Superior temporal gyrus (tissue), 1 donor: ENCODE data around the gene ENTPD2.
A peak's percentile ranks its signal among the peaks of the same experiment; 100 is the strongest.

Experiments
- DNase-seq: peaks from one replicate; pipeline ENCODE4 v3.0.0-alpha.2; 2016; ENCODE audit errors: extremely low spot score

ENTPD2 gene

DNA sequence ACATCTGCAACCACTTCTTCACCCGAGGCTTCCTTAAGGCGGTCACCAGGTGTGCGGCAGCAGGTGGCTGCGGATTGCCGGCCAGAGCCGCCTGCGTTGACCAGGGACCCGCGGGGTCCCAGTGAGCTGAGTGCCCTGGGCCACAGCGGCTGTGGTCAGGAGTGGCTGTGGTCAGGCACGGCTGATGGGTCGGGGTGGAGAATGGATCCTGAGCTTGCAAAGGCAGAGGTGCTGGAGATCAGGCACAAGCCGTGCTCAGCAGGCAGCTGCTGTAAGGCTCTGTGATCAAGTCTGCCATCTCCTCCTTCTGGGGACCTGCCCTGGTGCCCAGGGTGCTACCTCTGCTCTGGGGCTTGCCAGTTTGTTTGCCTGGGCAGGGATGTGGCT is 25.5 kb upstream of the ENTPD2 start:
- DNase-seq = no peak

DNA sequence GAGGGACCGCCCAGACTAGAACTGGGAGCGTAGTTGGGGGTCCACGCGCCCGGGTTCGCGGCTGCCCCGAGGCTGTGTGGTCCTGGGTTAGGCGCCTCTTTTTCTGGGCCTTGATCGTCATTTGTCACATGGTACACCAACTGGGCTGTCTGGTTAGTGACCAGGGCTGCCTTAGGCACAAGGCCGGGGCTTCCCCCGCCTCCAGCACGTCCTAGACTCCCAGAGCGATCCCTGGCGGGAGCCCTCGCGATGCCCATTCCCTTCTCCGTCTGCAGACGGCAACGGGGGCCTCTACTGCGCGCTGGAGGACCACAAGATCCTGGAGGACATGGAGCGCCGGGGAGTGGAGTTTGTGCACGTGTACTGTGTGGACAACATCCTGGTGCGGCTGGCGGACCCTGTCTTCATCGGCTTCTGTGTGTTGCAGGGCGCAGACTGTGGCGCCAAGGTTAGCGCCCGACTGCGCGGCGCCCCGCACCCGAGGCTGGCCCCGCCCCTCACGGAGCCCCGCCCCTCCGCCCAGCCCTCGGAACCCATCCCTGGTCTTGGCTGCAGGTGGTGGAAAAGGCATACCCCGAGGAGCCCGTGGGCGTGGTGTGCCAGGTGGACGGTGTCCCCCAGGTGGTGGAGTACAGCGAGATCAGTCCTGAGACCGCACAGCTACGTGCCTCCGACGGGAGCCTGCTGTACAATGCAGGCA is 25.0 kb upstream of the ENTPD2 start:
- DNase-seq = no peak

DNA sequence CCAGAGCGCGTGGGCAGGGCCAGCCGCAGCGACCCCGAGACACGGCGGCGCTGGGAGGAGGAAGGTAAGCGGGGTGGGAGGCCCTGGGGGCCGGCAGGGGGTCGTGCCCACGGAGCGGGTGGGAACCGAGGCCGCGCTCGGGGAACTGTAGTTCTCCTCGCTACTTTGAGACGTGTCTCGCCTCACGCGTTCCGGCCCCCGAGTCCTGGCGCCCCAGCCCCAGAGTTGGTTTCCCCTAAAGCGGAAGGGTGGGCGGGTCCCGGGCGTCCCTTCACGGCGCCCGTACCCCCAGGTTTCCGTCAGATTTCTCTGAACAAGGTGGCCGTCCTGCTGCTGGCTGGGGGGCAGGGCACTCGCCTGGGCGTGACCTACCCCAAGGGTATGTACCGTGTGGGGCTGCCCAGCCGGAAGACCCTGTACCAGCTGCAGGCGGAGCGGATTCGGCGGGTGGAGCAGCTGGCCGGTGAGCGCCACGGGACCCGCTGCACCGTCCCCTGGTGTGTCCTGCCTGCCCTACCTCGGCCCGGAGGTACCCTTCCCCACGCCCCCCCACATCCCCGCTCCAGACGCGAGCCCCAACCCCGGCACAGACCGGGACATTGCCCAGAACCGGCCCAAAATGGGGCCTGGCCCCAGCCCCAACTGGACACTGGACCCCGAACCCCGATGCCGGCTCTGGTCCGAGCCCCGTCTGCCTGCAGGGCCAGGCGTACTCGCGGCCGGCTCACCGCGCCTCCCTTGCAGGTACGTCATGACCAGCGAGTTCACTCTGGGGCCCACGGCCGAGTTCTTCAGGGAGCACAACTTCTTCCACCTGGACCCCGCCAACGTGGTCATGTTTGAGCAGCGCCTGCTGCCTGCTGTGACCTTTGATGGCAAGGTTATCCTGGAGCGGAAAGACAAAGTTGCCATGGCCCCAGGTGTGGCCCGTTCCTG is 24.2 kb upstream of the ENTPD2 start:
- no peak for DNase-seq

DNA sequence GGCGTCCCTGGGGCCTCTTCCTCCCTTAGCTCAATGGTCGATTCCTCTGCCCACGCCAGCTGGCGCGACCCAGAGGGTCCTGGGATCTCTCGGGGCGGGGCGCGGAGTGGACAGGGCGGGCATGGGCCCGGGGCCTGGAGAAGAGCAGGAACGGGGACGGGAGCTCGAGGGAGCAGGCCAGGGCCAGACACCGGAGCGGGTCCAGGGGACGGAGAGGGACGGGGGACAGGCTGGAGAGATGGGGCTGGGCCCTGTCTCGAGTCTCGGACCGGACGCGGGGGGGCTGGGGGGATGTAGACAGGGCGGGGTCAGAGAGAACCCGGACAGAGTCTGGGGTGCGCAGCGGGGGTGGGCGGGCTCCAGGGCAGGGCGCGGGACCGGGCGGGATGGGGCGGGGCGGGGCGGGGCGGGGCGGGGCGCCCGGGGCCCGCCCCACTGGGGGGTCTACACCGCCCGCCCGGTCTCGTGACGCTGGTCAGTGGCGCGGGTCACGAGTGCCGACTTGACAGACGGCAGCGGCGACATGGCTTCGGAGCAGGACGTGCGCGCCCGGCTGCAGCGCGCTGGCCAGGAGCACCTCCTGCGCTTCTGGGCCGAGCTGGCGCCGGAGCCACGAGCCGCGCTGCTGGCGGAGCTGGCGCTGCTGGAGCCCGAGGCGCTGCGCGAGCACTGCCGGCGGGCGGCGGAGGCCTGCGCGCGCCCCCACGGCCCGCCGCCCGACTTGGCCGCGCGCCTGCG is 23.3 kb upstream of the ENTPD2 start, which contains the start of gene UAP1L1:
Gene UAP1L1 (plus strand): TSS at position 508 of the 738 bp plus-strand sequence. CDS start 16 bp downstream, at position 524.
- DNase-seq = peak; percentile 74

DNA sequence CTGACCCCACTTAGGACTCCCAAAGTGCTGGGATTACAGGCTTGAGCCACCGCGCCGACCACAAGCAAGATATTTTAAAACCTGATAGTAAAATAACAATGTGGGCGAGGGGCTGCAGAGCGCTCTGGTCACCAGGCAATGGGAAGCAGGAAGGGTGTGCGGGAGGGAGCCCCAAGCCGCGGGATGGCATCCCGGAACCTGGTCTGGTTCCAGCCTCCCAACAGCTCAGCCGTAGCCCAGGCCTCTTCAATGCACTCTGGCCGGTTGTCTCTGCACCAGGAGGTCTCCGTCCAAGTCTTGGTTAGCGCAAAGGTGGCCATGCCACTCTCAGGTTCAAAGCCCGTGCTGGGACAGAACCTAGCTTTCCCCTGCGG is 22.8 kb upstream of the ENTPD2 start:
- DNase-seq = no peak

DNA sequence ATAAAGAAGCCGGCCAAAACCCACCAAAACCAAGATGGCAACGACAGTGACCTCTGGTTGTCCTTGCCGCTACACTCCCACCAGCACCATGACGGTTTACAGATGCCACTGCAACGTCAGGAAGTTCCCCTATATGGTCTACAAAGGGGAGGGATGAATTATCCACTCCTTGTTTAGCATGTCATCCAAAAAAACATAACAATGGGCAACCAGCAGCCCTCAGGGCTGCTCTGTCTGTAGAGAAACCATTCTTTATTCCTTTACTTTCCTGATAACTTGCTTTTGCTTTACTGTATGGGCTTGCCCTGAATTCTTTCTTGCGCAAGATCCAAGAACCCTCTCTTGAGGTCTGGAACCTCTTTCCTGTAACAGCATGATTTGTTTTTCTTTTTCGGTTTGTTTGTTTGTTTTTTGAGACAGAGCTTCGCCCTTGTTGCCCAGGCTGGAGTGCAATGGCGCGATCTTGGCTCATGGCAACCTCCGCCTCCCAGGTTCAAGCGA is 21.5 kb upstream of the ENTPD2 start:
- no peak for DNase-seq

DNA sequence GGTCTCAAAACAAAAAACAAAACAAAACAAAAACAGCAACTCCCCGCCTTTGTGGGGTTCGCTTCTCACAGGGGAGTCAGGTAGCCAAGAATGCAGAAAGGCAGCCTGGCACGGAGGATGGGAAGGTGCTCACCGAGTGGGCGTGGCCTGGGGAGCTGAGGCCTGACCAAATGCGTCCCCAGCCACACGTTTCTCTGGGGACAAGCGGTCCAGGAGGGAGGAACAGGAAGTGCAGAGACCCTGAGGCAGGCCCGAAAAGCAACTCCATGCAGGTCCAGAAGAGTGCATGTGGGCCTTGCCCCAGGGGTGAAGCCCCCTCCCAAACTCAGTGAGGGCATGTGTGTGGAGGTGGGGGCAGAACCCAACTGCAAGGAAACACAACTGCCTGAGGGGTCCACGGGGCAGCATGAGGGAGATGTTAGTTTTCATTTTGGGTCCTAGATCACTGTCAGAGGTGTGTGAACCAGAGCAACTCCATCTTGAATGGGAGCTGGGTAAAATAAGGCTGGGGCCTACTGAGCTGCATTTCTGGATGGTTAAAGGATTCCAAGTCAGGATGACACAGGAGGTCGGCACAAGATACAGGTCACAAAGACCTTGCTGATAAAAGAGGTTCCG is 20.9 kb upstream of the ENTPD2 start:
- no peak for DNase-seq

DNA sequence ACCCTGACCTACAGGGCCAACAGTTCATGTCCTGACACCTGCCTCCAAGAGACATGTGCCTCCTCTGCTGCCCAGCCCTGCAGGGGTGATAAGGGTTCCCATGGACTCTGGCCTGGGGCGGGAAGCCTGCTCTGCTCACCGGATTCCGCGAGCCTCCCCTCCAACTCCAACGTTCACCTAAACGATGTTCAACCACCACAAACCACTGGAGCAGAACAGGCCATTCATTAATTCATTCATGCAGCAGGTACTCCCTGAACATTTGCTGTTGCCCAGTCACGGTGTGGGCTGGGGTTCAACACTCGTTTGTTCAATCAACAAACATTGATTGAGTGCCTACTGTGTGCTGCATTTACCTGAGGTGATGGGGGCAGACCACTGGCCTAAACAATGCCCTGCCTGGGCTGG is 20.1 kb upstream of the ENTPD2 start:
- DNase-seq = no peak

DNA sequence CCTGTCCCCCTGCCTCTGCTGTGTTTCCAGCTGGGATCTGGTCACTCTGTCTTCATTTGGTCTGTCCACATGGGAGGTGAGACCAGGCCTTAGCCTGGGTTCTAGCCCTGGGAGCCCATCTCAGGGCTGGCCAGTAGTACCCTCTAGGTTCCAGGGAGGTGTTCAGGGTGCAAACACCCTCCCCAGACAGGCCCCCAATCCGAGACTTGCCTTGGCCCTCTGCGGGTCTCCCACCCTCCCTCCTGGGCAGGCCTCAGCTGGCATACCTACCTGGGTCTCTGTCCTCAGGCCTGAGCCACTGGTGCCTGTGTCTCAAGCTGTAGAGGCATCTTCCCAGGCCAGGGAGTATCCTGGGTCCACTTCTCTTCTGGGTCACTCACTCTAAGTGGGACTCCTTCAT is 17.4 kb upstream of the ENTPD2 start:
- DNase-seq = no peak

DNA sequence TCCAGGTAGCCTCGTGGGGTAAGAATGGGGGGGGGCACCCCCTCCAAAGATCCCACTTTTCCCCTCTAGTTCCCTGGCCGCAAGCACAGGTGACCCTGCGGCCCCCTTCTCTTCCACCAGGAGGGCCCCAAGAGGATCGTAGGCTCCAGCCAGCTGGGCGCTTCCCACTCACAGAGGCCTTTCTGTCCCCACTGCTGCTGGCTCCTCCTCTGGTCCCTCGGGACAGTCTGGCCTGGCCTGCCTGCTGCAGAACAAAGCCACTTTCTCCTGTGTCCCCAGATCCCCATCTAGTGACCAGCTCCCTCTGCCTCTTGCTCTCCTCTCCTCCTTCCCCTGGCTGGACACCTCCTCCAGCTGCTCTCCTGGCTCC is 17.0 kb upstream of the ENTPD2 start:
- peak; percentile 89 for DNase-seq

DNA sequence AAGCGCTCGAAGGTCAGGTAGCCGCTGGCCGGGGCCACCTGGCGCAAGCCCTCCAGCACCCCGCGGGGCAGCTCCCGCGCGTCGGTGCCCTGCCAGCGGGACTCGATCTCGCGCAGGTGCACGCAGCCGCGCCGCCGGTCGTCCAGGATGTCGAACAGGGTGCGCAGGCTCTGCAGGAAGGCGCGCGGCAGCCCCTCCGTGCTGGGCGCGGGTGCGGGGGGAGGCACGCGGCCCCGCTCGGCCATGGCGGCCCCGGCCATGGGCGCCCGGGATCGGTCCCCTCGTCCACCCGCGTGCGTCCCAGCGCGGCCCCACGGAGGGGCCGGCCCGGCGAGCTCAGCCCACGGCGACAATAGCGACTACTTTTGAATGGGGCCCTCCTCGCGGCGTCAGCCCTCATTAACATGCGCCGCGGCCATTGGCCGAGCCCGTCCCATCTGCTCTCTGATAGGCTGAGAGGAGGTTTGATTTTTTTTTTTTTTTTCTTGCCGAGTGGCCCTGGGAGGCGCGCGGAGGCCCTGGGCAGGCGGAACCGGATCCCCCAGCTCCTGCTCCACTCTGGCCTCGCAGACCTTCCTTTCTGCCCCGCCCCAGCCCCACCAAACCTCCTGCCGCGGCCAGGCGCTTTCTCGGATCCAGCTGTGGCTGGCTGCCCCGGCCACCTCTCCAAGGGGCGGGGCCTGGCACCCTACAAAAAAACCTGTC is 16.5 kb upstream of the ENTPD2 start, which contains the start of gene SAPCD2:
Gene SAPCD2 (minus strand): TSS at position 357 of the 705 bp plus-strand sequence. CDS start 97 bp downstream, at position 260.
- peak; percentile 96 for DNase-seq

DNA sequence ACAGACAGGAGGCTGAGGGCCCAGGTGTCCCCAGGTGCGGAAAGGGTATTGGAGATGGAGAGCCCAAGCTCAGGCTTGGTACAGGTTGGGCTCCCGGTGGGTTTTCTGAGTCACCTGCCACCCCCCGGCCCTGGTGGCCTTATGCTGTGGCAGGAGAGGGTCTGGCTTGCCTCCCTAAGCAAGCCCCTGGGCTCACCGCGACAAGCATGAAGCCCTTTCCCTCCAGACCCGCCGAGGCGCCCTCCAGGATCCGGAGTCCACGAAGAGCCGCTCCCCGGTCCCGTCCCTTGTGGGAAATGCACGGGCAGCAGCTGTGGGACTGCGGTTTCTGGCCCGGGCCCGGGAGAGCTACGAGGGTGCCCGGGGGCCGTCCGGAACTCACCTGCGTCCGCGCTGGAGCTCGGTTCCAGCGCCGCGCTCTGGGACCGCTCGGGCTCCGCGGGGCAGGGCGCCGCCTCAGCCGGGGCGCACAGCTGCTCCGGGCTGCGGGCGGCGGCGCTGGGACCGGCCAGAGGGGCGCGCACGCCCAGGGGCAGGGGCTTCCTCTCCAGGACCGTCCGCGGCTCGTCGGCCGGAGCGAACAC is 15.7 kb upstream of the ENTPD2 start:
- DNase-seq = no peak

DNA sequence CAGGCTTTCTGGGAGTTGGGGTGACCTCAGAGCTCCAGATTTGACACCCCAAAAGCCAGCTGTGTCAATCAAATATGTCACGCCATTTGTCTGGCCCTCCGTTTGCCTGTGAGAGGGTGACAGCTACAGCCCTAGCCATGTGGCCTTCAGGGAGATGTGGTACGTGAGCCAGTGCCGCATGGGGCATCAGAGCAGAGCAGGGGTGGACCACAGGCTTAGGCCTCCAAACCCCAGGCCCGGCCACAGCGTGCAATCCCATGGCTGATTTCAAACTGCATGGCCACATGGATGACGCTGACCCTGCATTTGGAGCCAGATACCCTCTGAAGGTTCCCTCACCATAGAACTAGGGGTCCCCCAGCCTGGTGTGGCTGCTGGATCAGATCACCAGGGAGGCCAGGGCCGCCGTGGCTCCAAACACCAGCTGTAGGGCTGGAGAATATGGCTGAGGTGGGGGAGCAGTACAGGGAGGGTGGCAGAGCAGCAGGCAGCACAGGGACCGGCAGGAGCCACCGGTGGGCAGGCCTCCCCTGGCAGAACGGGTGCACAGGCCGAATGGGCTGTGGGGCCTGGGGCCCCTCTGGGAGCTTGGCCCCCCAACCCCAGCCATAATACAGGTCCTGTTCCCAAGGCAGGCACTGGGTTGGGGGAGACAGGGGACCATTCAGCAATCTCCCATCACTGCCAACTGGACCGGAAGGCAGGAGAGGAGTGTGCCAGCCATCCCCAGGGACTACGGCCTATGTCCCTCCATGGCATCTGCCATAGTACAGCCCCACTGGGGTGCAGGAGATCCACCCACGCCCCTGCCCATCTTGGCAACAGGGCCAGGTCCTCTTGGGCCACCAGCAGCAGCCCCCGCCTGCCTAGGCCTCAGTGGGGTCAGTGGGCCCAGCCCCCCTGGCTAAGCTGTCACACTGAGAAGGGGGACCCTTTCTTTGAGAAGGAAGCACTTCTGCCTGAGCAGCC is 15.0 kb upstream of the ENTPD2 start:
- DNase-seq = no peak

DNA sequence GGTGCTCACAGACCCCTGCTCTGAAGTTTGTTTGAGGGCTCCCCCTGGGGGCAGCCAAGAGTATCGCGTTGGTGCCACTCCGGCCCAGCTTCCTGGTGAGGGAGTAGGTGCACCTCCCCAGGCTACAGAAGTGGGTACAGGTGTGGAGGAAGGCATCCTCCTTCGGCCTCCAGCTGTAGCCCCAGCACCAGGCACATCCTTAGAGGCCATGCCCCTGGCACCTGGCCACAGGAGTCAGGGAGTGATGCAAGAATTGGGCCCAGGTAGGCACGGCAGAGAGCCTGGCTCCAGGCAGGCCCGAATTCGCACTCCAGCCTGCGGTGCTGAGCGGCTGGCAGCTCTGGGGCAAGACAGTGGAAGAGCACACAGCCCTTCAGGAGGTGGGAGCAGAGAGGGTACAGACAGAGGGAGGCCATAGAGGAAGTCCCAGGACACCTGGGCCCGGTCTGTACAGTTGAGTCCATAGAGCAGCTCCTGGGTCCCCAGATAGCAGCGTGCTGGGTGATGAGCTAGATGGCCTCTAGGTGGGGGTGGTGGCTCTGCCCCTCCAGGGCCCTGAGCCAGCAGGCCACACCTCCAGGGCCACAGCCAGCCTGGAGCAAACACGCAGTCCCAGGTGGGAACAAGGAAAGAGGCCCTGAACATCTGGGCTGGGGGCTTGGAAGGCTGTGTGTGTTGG is 14.1 kb upstream of the ENTPD2 start:
- peak; percentile 89 for DNase-seq

DNA sequence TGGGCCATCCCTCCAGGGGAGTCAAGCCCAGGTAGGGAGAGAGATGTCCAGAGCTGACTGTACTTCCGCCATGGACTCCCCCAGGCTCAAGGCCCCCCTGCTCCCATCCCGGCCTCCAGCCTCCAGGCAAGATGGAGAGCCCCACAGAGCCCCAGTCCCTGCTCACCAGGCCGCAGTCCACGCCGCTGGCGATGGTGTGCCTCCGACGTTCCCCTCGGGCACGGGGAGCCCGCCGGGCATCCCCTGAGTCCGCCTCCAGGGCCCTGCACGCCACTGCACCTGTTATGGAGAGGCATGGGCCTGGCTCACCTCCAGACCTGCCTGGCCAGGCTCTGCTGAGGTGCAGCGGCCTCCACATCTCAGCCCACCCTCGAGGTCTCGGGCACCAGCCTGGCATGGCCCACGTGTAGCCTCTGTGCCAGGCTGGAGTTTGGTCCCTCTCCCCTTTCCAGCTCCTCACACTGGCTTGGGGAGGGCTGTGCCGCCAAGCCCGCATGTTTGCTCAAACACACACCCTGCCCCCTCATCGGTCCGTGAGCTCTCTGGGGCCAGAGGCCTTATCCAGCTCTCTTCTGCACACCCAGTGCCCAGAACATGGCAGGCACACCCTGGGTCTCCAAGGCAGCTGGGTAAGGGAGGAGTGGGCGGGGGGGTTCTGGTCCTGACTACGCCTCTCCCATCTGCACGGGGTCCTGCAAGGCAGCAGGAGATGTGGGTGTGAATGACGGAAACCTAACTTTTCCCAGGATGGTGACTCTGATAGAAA is 12.4 kb upstream of the ENTPD2 start:
- no peak for DNase-seq

DNA sequence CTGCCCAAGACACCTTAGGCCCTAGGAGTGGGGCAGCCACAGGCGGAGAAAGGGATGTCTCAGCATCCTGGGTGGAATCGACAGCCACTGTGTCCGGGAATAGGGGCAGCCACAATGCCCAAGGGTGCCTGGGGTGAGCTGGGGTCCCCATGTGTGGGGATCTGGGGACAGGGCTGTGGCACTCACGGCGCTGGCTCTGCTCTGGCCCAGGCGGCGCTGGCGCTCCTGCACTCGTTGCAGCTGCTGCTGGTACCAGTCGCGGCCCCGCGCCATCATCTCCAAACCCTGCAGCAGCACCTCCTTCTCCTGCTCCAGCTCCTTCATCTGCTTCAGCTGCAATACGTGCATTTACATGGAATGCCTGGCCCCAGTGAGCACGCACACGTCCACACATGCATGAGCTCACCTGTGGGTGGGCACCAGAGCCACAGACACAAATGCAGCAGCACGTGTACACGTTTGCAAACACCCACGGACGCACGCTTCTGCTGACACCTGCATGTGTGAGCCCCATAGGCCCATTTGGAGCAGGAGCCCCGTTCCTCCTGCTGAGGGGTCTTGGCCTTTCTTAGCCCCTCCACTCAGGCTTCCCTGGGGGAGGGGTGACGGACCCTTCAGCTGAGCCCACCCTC is 11.6 kb upstream of the ENTPD2 start:
- DNase-seq = no peak

DNA sequence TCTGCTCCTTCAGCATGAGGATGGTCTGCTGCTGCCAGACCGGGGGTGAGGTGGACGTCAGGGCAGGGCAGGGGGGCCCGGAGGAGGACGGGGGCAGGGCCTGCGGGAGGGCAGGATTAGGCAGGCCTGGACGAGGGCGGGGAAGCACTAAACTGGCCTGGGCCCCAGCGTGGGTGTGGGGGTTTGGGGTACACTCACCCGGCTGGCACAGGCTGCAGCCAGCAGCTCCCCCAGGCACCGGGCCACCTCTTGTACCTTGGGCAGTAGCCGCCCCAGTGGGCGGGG is 11.0 kb upstream of the ENTPD2 start:
- no peak for DNase-seq
